GM19467 (cell line): ENCODE data around the gene PYROXD2.
"Not testable (repeated sequence)": the region's sequence is repeated elsewhere in the genome, so short reads cannot be mapped to it uniquely, and the experiment has no call there.

ENCODE experiments used
- ATAC-seq: cut with Tn5 transposase; IDR thresholded peaks from one replicate; pipeline ENCODE4 v1.9.1; 2021; ENCODE audit warnings: mild to moderate bottlenecking, moderate library complexity; ENCODE audit not compliant: unreplicated experiment

The PYROXD2 gene

GRCh38 chr10:98396096-98397063 lies 18.6 kb downstream of the PYROXD2 start:
- ATAC-seq = no peak

GRCh38 chr10:98394851-98395440 lies 20.0 kb downstream of the PYROXD2 start:
- ATAC-seq = no peak

- peak; percentile 61 for ATAC-seq
Observed at GRCh38 chr10:98391578-98391991, 23.4 kb downstream of the PYROXD2 start.

- ATAC-seq = no peak
Observed at GRCh38 chr10:98391065-98391464, 23.9 kb downstream of the PYROXD2 start.

- ATAC-seq = no peak
Observed at GRCh38 chr10:98390406-98390805, 24.6 kb downstream of the PYROXD2 start.

- no peak for ATAC-seq
Observed at GRCh38 chr10:98389398-98389797, 25.6 kb downstream of the PYROXD2 start.

- ATAC-seq = no peak
Observed at GRCh38 chr10:98388101-98388655, 26.8 kb downstream of the PYROXD2 start.

GRCh38 chr10:98384531-98385133 lies 30.4 kb downstream of the PYROXD2 start:
- no peak for ATAC-seq

GRCh38 chr10:98383869-98384268 lies 31.1 kb downstream of the PYROXD2 start:
- no peak for ATAC-seq

GRCh38 chr10:98383134-98383667 lies 31.8 kb downstream of the PYROXD2 start:
- ATAC-seq = not testable (repeated sequence)

GRCh38 chr10:98382691-98383101 lies 32.3 kb downstream of the PYROXD2 start:
- ATAC-seq = no peak

GRCh38 chr10:98380493-98381339 lies 34.3 kb downstream of the PYROXD2 start:
- ATAC-seq = no peak

- no peak for ATAC-seq
Observed at GRCh38 chr10:98378722-98379121, 36.3 kb downstream of the PYROXD2 start.

- no peak for ATAC-seq
Observed at GRCh38 chr10:98377536-98377935, 37.4 kb downstream of the PYROXD2 start.

GRCh38 chr10:98377001-98377400 lies 38.0 kb downstream of the PYROXD2 start:
- no peak for ATAC-seq

GRCh38 chr10:98376485-98376884 lies 38.5 kb downstream of the PYROXD2 start:
- ATAC-seq = no peak

GRCh38 chr10:98374217-98374985 lies 40.6 kb downstream of the PYROXD2 start:
- no peak for ATAC-seq

GRCh38 chr10:98373260-98374040 lies 41.5 kb downstream of the PYROXD2 start:
- ATAC-seq = no peak
